DND-41 (cell line): ENCODE measurements around the gene RGS1.

Experiments used
- CTCF ChIP-seq: IDR thresholded peaks from 2 replicates; pipeline ENCODE4 v1.5.1; 2012; ENCODE audit warnings: borderline replicate concordance, low read length, moderate library complexity, mild to moderate bottlenecking; ENCODE audit not compliant: poor library complexity, severe bottlenecking; ENCODE audit errors: extremely low read depth
- EZH2 ChIP-seq: IDR thresholded peaks from 3 replicates; pipeline ENCODE4 v1.6.1; 2012; ENCODE audit warnings: borderline replicate concordance, low read depth, mild to moderate bottlenecking, moderate library complexity, low read length, inconsistent platforms; ENCODE audit not compliant: severe bottlenecking

GRCh38 chr1:192603218-192603787 is 27.7 kb downstream of the RGS1 start:
- no peak for TF ChIP-seq CTCF
- no peak for TF ChIP-seq EZH2
